Upper lobe of left lung (tissue), 4 donors: Measurements from ENCODE around the gene C10orf105.

Experiments used
- EP300 ChIP-seq, 4 donors: sonication (generic); formaldehyde crosslinking; IDR thresholded peaks; one replicate each; pipeline ENCODE4 v1.5.1; 2017; ENCODE audit warnings: antibody characterized with exemption in 4 of 4, control low read depth in 2 of 4
- POLR2A ChIP-seq, 4 donors: fragments of 450-650 bp; IDR thresholded peaks; one replicate each; pipeline ENCODE4 v1.5.1; 2016 to 2017; ENCODE audit warnings: antibody characterized with exemption in 4 of 4, mild to moderate bottlenecking in 2 of 4
- POLR2AphosphoS5 ChIP-seq, 2 donors: sonication (generic); formaldehyde crosslinking; IDR thresholded peaks; one replicate each; pipeline ENCODE4 v1.5.1; 2017; ENCODE audit warnings: antibody characterized with exemption in 2 of 2
- TF ChIP-seq, protein P1 (sequence below), 6 experiments: fragments of 450-650 bp in 4 of 6; fragments of 200-600 bp in 2 of 6; sonication (generic) in 2 of 6; IDR thresholded peaks; one replicate each; pipeline ENCODE4 v1.5.1; 2016 to 2019; ENCODE audit warnings: antibody characterized with exemption in 6 of 6

DNA sequence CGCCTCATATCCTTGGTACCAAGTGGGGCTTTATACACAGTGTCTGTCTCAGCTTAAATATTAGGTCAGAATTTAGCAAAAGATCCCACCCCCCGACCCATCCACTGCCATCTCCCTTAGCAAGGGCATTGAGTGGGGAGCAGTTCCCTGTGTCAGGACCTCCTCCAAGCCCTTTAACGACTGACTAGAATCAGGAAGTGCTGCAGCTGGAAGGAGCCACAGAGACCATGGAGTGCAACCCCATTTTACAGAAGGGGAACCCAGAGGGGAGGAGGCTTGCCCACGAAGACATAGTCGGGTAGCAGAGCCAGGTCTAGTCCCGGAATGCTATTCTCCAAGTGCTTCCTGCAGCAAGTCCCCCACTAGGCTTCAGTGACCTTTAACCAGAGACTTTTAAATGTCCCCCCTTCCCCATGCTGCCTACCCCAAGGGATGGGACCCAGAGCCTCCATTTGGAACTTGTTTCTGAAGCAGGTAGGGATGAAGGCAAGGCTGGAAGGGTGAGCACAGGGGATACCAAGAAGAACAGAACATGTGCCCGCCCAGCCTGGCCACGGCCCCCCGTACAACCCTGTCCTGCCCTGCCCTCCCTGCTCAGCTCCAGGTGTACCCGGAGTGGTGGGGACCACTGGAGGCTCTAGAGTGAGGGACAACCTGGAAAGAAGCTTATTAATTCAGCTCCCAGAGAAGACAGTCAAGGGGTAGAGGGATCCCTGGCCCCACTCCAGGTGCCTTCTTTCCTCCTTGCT lies 41.3 kb downstream of the C10orf105 start:
- TF ChIP-seq, protein P1, sequence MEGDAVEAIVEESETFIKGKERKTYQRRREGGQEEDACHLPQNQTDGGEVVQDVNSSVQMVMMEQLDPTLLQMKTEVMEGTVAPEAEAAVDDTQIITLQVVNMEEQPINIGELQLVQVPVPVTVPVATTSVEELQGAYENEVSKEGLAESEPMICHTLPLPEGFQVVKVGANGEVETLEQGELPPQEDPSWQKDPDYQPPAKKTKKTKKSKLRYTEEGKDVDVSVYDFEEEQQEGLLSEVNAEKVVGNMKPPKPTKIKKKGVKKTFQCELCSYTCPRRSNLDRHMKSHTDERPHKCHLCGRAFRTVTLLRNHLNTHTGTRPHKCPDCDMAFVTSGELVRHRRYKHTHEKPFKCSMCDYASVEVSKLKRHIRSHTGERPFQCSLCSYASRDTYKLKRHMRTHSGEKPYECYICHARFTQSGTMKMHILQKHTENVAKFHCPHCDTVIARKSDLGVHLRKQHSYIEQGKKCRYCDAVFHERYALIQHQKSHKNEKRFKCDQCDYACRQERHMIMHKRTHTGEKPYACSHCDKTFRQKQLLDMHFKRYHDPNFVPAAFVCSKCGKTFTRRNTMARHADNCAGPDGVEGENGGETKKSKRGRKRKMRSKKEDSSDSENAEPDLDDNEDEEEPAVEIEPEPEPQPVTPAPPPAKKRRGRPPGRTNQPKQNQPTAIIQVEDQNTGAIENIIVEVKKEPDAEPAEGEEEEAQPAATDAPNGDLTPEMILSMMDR (IDR thresholded peaks at IDR 0.05): no peak
- TF ChIP-seq POLR2AphosphoS5 (IDR thresholded peaks at IDR 0.05): no peak
- TF ChIP-seq EP300 (IDR thresholded peaks at IDR 0.05): no peak
- TF ChIP-seq POLR2A (IDR thresholded peaks at IDR 0.05): no peak
